GM12874 (cell line): ENCODE measurements around the gene SIM1.

Experiments used
- CTCF ChIP-seq: IDR thresholded peaks from 2 replicates; pipeline ENCODE4 v1.5.1; 2011; ENCODE audit warnings: low read depth, mild to moderate bottlenecking, control low read depth, low read length, moderate library complexity; ENCODE audit not compliant: insufficient read depth

Gene SIM1

GRCh38 chr6:100379386-100379785 lies 85.3 kb downstream of the SIM1 start:
- no peak for TF ChIP-seq CTCF

GRCh38 chr6:100378576-100378975 lies 86.1 kb downstream of the SIM1 start:
- TF ChIP-seq CTCF, result no peak

- TF ChIP-seq CTCF, result no peak
Measured at GRCh38 chr6:100376103-100376502, 88.6 kb downstream of the SIM1 start.

- TF ChIP-seq CTCF, result no peak
Measured at GRCh38 chr6:100372326-100373091, 92.2 kb downstream of the SIM1 start.

- no peak for TF ChIP-seq CTCF
Measured at GRCh38 chr6:100371591-100371990, 93.1 kb downstream of the SIM1 start.

GRCh38 chr6:100370265-100370664 lies 94.5 kb downstream of the SIM1 start:
- TF ChIP-seq CTCF, result peak; percentile 11; the same call in 1 of the 2 replicates

- no peak for TF ChIP-seq CTCF
Measured at GRCh38 chr6:100366419-100366818, 98.3 kb downstream of the SIM1 start.
